ENCODE data around the gene ARID3A. TPM values are rescaled to one million over a fixed set of nuclear protein-coding genes. Genes with fewer than 3 reads are reported as not detected.
"Not testable (repeated sequence)": the region's sequence is repeated elsewhere in the genome, so short reads cannot be mapped to it uniquely, and the experiment has no call there.

The ARID3A gene
- total RNA-seq = 149 and 154 TPM in 2 replicates
- long read RNA-seq, partial matches to known transcripts = 0 of 3 reads
- long read RNA-seq, other reads (novel, unspliced or antisense) = 3 of 3 reads

GRCh38 chr19:925526-926322 lies at the start of gene ARID3A:
TSS of gene ARID3A (plus strand) at chr19:926035. CDS start at chr19:929529, 3,494 bp downstream.
- Mint-ChIP-seq H3K9me3 (ENCODE audit: low read depth) (no peaks in the 10 kb centered on the region), H3K4me1 (ENCODE audit: low read depth) (peaks cover 3% of the 10 kb centered on the region), H3K27me3 (peaks cover 11% of the 10 kb centered on the region), H3K36me3 (ENCODE audit: insufficient read depth) (peaks cover 3% of the 10 kb centered on the region), H3K4me3 (ENCODE audit: low read depth) (peak within 1 kb of the TSS; percentile 87), H3K27ac (peak within 1 kb of the TSS; percentile 76)
- peak; percentile 67 for DNase-seq (ENCODE audit: low spot score, unreplicated experiment)
- peak; percentile 8 for TF ChIP-seq CTCF (IDR thresholded peaks at IDR 0.05; ENCODE audit: unreplicated experiment)

GRCh38 chr19:876089-876488 lies 49.7 kb upstream of the ARID3A start:
- no peak for TF ChIP-seq CTCF (IDR thresholded peaks at IDR 0.05; ENCODE audit: unreplicated experiment)
- no peak for DNase-seq (ENCODE audit: low spot score, unreplicated experiment)
- peaks cover 7% of the 10 kb centered on the region for H3K36me3 Mint-ChIP-seq (ENCODE audit: insufficient read depth)
- H3K27ac Mint-ChIP-seq = no peak overlapping the region
- no peaks in the 10 kb centered on the region for H3K27me3 Mint-ChIP-seq
- no peak overlapping the region for H3K4me3 Mint-ChIP-seq (ENCODE audit: low read depth)
- peaks cover 1% of the 10 kb centered on the region for H3K4me1 Mint-ChIP-seq (ENCODE audit: low read depth)
- H3K9me3 Mint-ChIP-seq (ENCODE audit: low read depth) = no peaks in the 10 kb centered on the region

GRCh38 chr19:876780-877314 lies 49.0 kb upstream of the ARID3A start:
- Mint-ChIP-seq H3K9me3 (ENCODE audit: low read depth) (no peaks in the 10 kb centered on the region), H3K4me3 (ENCODE audit: low read depth) (no peak overlapping the region)

GRCh38 chr19:877992-878660 lies 47.7 kb upstream of the ARID3A start:
- not testable (repeated sequence) for H3K27me3 Mint-ChIP-seq; H3K4me1 Mint-ChIP-seq (ENCODE audit: low read depth); H3K9me3 Mint-ChIP-seq (ENCODE audit: low read depth); H3K4me3 Mint-ChIP-seq (ENCODE audit: low read depth); H3K27ac Mint-ChIP-seq; DNase-seq (ENCODE audit: low spot score, unreplicated experiment)
- H3K36me3 Mint-ChIP-seq (ENCODE audit: insufficient read depth) = peaks cover 13% of the 10 kb centered on the region

More at GRCh38 chr19:876780-877314, 49.0 kb upstream of the ARID3A start:
- no peak for TF ChIP-seq CTCF (IDR thresholded peaks at IDR 0.05; ENCODE audit: unreplicated experiment)
- no peaks in the 10 kb centered on the region for H3K4me1 Mint-ChIP-seq (ENCODE audit: low read depth)
- no peak for DNase-seq (ENCODE audit: low spot score, unreplicated experiment)
- no peaks in the 10 kb centered on the region for H3K27me3 Mint-ChIP-seq
- H3K36me3 Mint-ChIP-seq (ENCODE audit: insufficient read depth) = peaks cover 9% of the 10 kb centered on the region
- H3K27ac Mint-ChIP-seq = no peak overlapping the region

GRCh38 chr19:878751-879561 lies 46.9 kb upstream of the ARID3A start:
- not testable (repeated sequence) for H3K27me3 Mint-ChIP-seq; DNase-seq (ENCODE audit: low spot score, unreplicated experiment); H3K4me3 Mint-ChIP-seq (ENCODE audit: low read depth); H3K4me1 Mint-ChIP-seq (ENCODE audit: low read depth); H3K27ac Mint-ChIP-seq; H3K9me3 Mint-ChIP-seq (ENCODE audit: low read depth)
- peaks cover 13% of the 10 kb centered on the region for H3K36me3 Mint-ChIP-seq (ENCODE audit: insufficient read depth)
